Fibroblast of lung (primary cell): ENCODE results near the gene SYT7.

Experiments
- CTCF ChIP-seq, 2 donors: IDR thresholded peaks in 1 of 2; conservative IDR thresholded peaks in 1 of 2; 1 replicate in 1 of 2; 2 replicates in 1 of 2; pipeline ENCODE4 v1.5.1; 2011 to 2012; ENCODE audit warnings: low read length in 2 of 2, control low read depth in 1 of 2, inconsistent platforms in 1 of 2, low read depth in 1 of 2, mild to moderate bottlenecking in 1 of 2
- EZH2 ChIP-seq: IDR thresholded peaks from 2 replicates; pipeline ENCODE4 v1.5.1; 2012; ENCODE audit warnings: low read length, control low read depth, mild to moderate bottlenecking; ENCODE audit errors: missing control alignments

DNA sequence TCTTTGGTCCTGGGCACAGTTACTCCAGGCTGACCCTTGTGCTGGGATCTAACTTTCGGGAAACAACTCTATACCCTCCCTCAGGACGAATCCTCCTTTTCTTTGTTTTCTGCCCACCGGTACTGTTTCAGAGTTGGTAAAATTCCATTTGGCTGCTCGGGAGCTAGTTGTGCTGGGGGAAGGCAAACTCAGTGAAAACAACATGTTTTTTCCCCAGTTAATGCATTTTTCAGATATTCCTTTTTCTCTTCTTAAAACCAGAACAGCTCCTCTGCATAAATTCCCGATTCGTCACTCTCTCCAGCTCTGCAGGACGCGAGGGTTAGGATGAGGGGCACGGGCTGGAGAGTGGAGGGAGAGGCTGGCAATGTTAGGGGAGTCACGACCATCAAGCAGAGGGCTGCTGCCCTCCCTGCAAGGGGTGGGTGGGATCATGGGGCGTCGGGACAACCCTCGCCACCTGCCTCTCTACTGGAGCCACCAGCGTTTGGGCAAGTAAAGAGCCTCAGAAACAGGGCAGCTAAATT lies 41.0 kb downstream of the SYT7 start:
- no peak for TF ChIP-seq CTCF (conservative IDR thresholded peaks at IDR 0.05 in 1 of 2, IDR thresholded peaks at IDR 0.05 in 1 of 2; ENCODE audit: low read depth in 1 of 2, low read length in 2 of 2)
- TF ChIP-seq EZH2, result no peak
